ENCODE results near the gene ANKFY1.

DNA sequence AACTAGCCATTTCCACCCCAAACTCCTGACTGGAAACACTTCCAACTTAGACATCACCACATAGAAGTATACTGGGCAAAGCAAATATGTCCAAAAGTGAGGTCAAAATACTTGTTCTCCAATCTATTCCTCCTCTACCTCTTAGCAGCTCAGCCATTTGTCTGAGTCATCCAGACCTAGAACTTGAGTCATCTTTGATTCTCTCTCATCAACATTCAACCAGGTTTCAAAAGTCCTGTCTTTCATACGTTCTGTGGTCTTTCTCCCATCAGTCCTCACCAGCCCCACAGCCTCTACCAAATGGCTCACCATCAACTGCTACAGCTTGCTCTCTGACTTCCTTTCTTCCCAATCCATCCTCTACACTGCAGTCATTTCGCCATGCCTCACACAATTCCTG, 6.8 kb downstream of the ANKFY1 start:
- TF ChIP-seq CTCF (IDR thresholded peaks at IDR 0.05; ENCODE audit: low read depth, low read length) = no peak
- TF ChIP-seq EZH2phosphoT487 (IDR thresholded peaks at IDR 0.05; ENCODE audit: low read depth) = no peak
